GM12878 (cell line): ENCODE results near the gene GGT5. TPM values are rescaled to one million over a fixed set of nuclear protein-coding genes. Genes with fewer than 3 reads are reported as not detected.
"Not testable (repeated sequence)": the region's sequence is repeated elsewhere in the genome, so short reads cannot be mapped to it uniquely, and the experiment has no call there.

Experiments
- ATAC-seq: fragments of 200-7000 bp; cut with Tn5 transposase; 3 replicates; pipeline ENCODE4 v1.9.1; 2020; ENCODE audit warnings: mild to moderate bottlenecking, moderate library complexity
- BruUV-seq: library from RNA; stranded (reverse); fragments of 400-500 nt; replicated peaks from 2 replicates; lab custom pipeline; 2021; lab: Mats Ljungman, UMichigan
- CTCF ChIA-PET: fragments of 300-600 bp; sonication (Branson Sonifier 250); formaldehyde crosslinking; extraction: SDS; loops from one replicate; lab custom pipeline; 2021; ENCODE audit warnings: inconsistent platforms; lab: Yijun Ruan, JAX
- POLR2A ChIA-PET: fragments of 350-600 bp; formaldehyde crosslinking; extraction: SDS; loops from one replicate; lab custom pipeline; 2021; ENCODE audit warnings: inconsistent platforms; lab: Charles Lee
- RAD21 ChIA-PET: fragments of 300-600 bp; sonication (Branson Sonifier 250); formaldehyde crosslinking; loops from one replicate; lab custom pipeline; 2023; ENCODE audit warnings: antibody characterized with exemption; ENCODE audit not compliant: unreplicated experiment; lab: Charles Lee
- SMC1A ChIA-PET: fragments of 300-600 bp; sonication (Branson Sonifier 250); formaldehyde crosslinking; loops from one replicate; lab custom pipeline; 2023; ENCODE audit not compliant: unreplicated experiment, uncharacterized antibody; lab: Charles Lee
- DNase-seq: peaks from one replicate; pipeline ENCODE4 v3.0.0-alpha.2; 2011; ENCODE audit warnings: low read depth, low spot score
- FAIRE-seq: peaks from 3 replicates; lab custom pipeline; 2011; peaks lifted over from hg19 to GRCh38; lab: Jason Lieb, UNC
- H2AFZ ChIP-seq: 2 replicates; pipeline ENCODE4 v1.6.0; 2011; ENCODE audit warnings: low read depth, low read length, control low read depth; ENCODE audit not compliant: control insufficient read depth
- H3K27ac ChIP-seq: 2 replicates; pipeline ENCODE4 v1.5.1; 2011; ENCODE audit warnings: control low read depth; ENCODE audit not compliant: control insufficient read depth, insufficient read depth
- H3K27me3 ChIP-seq, 2 experiments: replicated peaks in 1 of 2; 2 replicates each; pipeline versions ENCODE4 v1.6.0 to v1.6.1; 2011; ENCODE audit warnings: low read length in 1 of 2; ENCODE audit not compliant: control insufficient read depth in 2 of 2, insufficient read depth in 2 of 2
- H3K36me3 ChIP-seq, 2 experiments: 2 replicates each; pipeline ENCODE4 v1.5.1; 2011; ENCODE audit warnings: low read length in 1 of 2; ENCODE audit not compliant: control insufficient read depth in 2 of 2, insufficient read depth in 2 of 2
- H3K4me1 ChIP-seq: 2 replicates; pipeline ENCODE4 v1.6.1; 2011; ENCODE audit warnings: mild to moderate bottlenecking, low read length, moderate library complexity, mixed read lengths; ENCODE audit not compliant: control insufficient read depth, insufficient read depth
- H3K4me2 ChIP-seq: 2 replicates; pipeline ENCODE4 v1.6.0; 2011; ENCODE audit warnings: control low read depth; ENCODE audit not compliant: control insufficient read depth, insufficient read depth
- H3K4me3 ChIP-seq: fragments of 200-600 bp; sonication (generic); 2 replicates; pipeline ENCODE4 v1.5.1; 2016
- H3K79me2 ChIP-seq: 2 replicates; pipeline ENCODE4 v1.6.0; 2011; ENCODE audit warnings: low read length; ENCODE audit not compliant: control insufficient read depth, insufficient read depth
- H3K9ac ChIP-seq: 2 replicates; pipeline ENCODE4 v1.8.0; 2011; ENCODE audit warnings: low read length, control low read depth, mixed read lengths; ENCODE audit not compliant: control insufficient read depth, insufficient read depth
- H3K9me3 ChIP-seq: replicated peaks from 3 replicates; pipeline ENCODE4 v1.5.1; 2011; ENCODE audit warnings: mild to moderate bottlenecking, low read length; ENCODE audit not compliant: control insufficient read depth, insufficient read depth
- H4K20me1 ChIP-seq: 2 replicates; pipeline ENCODE4 v1.6.0; 2011; ENCODE audit not compliant: control insufficient read depth, insufficient read depth
- WGBS: methylation state at CpG from one replicate; pipeline ENCODE4 v1.1.6; 2016; ENCODE audit warnings: low lambda C conversion rate; ENCODE audit not compliant: insufficient replicate concordance, insufficient coverage; ENCODE audit errors: missing lambda C conversion rate; 5-methylcytosine and 5-hydroxymethylcytosine counted together
- in situ Hi-C: fragments of 300-500 bp; cut with MboI; formaldehyde crosslinking; loops from 9 replicates; pipeline ENCODE4 v1.14.3; 2018; ENCODE audit warnings: mixed read lengths
- intact Hi-C: fragments of 100-400 bp; cut with micrococcal nuclease; formaldehyde crosslinking; loops from one replicate; pipeline ENCODE4 v1.14.2; 2022; ENCODE audit not compliant: unreplicated experiment
- polyA plus RNA-seq, 11 experiments: library from polyadenylated mRNA; depleted of rRNA in 4 of 11; unstranded in 6 of 11; stranded (reverse) in 5 of 11; fragments of >200 nt; fragmentation: Nextera tagmentation in 4 of 11; fragmentation: Illumina TruSeq in 1 of 11; extraction: Ambion mirVana in 4 of 11; extraction: Trizol in 1 of 11; gene quantifications; 1 replicate in 1 of 11; 2 replicates in 10 of 11; pipeline versions ENCODE4 v1.2.1 to v1.2.3, GENCODE V29; 2011 to 2016; ENCODE audit warnings: inconsistent platforms in 2 of 11, missing spikeins in 2 of 11, low read depth in 1 of 11
- total RNA-seq, 4 experiments: library from RNA; depleted of rRNA in 3 of 4; stranded (reverse); fragments of >200 nt in 3 of 4; fragmentation: Illumina TruSeq in 1 of 4; extraction: Trizol in 1 of 4; gene quantifications; 2 replicates each; pipeline versions ENCODE4 v1.2.1 to v1.2.3, GENCODE V29; 2013 to 2021

The GGT5 gene
- total and polyA plus RNA-seq, 10 of the 15 experiments (the other 5 are each of a cell fraction or from before 2014, with no cell fraction given): 0.34 TPM; not detected in 9

DNA sequence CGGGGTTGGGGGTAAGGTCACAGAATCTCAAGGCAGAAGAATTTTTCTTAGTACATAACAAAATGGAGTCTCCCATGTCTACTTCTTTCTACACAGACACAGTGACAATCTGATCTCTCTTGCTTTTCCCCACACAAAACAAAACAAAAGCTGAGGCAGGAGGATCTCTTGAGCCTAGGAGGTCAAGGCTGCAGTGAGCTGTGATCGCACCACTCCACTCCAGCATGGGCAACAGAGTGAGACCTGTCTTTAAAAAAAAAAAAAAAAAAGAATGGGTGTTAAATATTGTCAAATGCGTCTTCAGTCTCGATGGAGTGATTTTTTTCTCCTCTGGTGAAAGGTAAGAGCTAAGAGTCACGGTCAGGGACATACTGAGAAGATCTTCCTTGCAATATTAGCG lies 33.2 kb downstream of the GGT5 start:
- FAIRE-seq, intact Hi-C loops, H3K36me3 ChIP-seq, H3K4me2 ChIP-seq, H3K27ac ChIP-seq, H3K9ac ChIP-seq, CTCF ChIA-PET, H3K4me1 ChIP-seq, SMC1A ChIA-PET, H2AFZ ChIP-seq, H4K20me1 ChIP-seq, H3K9me3 ChIP-seq, H3K27me3 ChIP-seq, DNase-seq, H3K4me3 ChIP-seq, BruUV-seq, in situ Hi-C loops, RAD21 ChIA-PET, H3K79me2 ChIP-seq, ATAC-seq: not testable (repeated sequence)
- WGBS: 27% methylated on average over 4 of the region's 6 CpGs
- POLR2A ChIA-PET: interaction anchor here (0.6 kb wide), 1 partner anchor 302 kb away, joined by 3 read pairs; no protein-coding TSS in a partner anchor

- POLR2A ChIA-PET, H3K9ac ChIP-seq, DNase-seq, H3K36me3 ChIP-seq, H3K4me3 ChIP-seq, H3K4me2 ChIP-seq, RAD21 ChIA-PET, FAIRE-seq, H3K79me2 ChIP-seq, H3K27ac ChIP-seq, H3K4me1 ChIP-seq, intact Hi-C loops, in situ Hi-C loops, H4K20me1 ChIP-seq, H3K27me3 ChIP-seq, BruUV-seq, ATAC-seq, H2AFZ ChIP-seq, H3K9me3 ChIP-seq: not testable (repeated sequence)
- SMC1A ChIA-PET: interaction anchor here (0.6 to 1.0 kb wide), 2 partner anchors 32 to 35 kb away, joined by 3 read pairs; no protein-coding TSS in a partner anchor
- CTCF ChIA-PET: interaction anchor here (0.9 kb wide), 1 partner anchor 21 kb away, joined by 4 read pairs; no protein-coding TSS in a partner anchor
- WGBS: 58% methylated on average over 11 of the region's 11 CpGs
These were observed 34.5 kb downstream of the GGT5 start for GRCh38 chr22:24210409-24210808.
